ENCODE measurements around the gene AQR.

Gene AQR

DNA sequence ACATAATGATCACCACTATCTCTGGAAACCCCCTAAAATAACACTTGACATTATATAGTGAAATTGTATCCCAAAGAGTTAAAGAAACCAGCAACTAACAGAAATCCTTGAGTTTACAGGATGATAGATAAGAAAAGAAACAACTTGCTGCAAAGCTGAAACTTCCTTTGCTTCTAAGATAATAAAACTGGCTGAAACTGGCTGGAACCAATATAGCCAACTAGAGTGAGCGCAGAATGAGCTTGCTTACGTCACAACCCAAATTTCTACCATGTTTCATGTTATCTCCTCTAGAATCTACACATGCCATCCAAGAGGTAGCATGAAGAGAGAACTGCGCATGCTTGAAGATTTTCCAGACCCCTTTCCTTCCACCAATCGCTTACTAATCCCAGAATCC is 90.4 kb downstream of the AQR start:
- no peak for DNase-seq (ENCODE audit: low spot score)

DNA sequence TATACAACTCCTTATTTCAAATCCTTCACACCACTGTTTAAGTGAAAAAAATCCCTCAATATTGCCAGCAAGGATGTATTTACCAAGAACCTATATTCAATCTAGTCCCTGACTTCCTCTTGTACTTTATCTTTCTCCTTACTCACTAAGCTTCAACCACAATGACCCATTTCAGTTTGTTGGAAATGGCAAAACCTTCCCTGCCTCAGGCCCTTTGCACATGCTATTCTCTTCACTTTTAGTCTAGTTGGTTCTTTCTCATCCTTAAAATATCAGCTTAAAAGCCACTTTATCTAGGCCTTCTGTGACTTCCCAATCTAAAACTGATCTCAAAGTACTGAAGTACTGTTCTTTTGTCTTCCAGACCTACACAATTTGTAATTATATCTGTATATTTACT is 92.9 kb downstream of the AQR start:
- no peak for DNase-seq (ENCODE audit: low spot score)

DNA sequence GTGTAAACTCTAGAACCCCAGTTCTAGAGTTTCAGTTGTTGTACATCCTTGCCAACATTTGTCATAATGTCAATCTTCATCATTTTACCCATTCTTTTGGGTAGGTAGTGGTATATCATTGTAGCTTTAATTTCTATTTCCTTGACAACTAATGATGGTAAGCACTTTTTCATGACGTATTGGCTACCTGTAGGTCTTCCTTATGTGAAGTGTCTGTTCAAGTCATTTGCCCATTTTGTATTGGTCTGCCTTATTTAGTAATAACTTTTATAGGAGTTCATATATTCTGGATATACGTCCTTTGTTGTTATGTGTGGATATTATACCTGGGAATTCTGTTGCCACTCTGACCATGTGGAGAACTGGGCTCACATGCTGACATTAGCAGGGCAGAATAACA is 100.4 kb downstream of the AQR start:
- no peak for DNase-seq (ENCODE audit: low spot score)

DNA sequence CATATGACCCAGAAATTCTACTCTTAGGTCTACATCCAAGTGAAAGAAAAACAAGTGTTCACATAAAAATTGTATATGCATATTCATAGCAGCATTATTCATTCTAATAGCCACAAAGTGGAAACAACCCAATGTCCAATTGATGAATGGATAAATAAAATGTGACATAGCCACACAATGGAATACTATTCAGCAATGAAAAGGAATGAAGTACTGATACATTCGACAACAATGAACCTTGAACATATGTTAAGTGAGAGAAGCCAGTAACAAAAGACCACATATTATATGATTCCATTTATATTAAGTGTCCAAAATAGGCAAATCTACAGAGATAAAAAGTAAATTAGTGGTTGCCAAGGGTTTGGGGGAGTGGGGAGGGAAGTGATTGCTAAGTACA is 104.0 kb downstream of the AQR start:
- no peak for DNase-seq (ENCODE audit: low spot score)

DNA sequence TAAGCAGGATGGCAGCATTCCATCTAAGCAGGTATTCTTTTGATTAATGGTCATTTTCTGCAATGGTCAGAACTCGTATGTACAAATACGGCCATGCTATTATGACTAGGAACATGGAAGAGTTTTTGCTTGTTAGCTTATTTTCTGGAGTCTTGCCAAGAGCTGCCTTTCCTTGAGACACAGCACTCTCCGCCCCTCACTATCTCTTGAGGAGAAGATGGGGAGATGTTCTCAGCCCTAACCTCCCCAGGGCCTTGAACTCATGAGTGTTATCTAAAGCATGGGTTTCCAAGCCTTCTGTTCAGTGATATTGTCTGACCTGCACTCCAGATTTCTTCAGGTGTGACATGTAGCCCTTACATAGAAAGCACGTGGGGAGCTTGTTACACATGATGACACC is 108.3 kb downstream of the AQR start:
- no peak for DNase-seq (ENCODE audit: low spot score)

DNA sequence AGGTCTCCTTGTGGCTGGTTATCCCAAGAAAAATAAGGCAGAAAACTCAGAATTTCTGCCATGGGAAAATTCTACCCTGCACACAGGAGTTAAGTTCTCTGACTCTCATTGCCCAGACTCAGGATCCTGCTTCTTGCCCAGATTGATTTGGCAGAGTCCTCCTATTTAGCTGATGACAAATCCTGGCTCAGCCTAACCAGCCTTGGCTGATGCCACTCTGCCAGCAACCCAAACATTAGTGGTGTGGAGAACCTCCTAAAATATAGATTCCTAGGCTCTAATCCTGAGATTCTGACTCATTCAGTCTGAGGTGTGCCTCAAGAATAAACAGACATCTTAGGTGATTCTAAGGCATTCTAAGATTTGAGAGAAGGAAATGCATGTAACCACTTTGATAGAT is 113.6 kb downstream of the AQR start:
- DNase-seq (ENCODE audit: low spot score), result no peak

DNA sequence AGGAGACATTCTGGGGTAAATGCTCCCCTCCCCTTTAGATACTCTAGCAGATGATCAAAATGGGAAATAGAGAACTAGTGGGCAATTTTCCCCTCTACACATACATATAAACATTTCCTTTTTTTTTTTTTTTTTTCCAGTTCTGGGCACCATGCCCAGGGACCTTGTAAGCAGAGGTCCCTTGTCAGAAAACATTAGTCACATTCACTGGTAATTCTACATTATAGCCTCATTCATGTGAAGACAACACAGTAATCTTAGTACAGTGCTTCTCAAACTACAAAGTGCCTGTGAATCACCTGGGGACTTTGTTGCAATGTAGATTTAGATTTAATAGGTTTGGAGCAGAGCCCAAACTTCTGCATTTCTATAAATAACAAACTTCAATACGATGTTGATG is 114.1 kb downstream of the AQR start:
- peak; percentile 17 for DNase-seq (ENCODE audit: low spot score)

DNA sequence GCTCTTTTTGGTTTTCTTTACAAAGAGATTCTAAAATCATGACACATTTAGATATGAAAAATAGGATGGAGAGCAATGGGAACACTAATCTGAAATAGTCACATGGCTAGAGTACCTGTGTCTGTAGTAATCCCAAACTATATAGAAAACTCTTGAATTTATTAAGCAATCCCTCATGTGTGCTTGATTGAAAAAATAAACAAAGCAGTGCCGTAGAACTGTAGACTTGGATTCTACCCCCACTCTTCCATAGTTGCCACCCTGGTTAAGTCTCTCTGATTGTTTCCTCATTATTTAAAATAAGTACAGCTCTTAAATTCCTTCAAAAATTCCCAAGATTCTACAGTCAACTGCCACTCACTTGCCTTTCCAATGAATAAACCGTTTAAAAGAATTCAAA is 115.3 kb downstream of the AQR start:
- no peak for DNase-seq (ENCODE audit: low spot score)

DNA sequence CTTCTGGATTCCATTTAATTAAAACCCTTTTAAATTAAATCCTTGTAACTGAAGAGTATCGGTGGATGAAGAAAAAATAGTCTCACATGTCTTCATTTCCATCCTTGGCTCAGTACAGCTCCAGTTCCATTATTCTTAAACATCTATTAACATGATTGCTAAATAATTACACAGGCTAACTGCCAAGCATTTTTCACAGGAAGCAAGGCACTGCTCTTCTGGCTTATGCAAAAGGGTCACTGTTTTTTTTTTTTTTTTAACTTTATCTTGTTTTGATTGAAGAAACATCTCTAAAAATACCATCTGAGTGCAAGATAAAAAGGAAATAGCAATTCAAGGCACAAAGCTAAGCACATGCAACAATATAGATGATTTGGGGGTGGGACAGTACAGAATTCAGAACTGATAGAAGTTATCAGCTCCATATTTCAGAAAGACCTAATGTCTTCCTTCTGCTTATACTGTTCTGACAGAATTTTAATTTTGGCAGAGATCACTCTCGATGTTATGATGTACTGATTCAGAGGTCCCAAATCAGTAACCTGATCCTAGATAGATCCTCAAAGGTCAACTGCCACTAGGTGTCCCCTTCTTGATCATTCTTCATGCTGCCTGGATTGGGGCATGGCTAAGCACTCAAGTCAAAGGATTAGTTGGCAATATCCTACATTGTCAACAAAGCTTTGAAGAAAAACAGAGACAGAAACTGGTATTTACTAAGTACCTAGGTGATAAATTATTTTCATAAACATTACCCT is 116.4 kb downstream of the AQR start:
- DNase-seq (ENCODE audit: low spot score), result no peak

DNA sequence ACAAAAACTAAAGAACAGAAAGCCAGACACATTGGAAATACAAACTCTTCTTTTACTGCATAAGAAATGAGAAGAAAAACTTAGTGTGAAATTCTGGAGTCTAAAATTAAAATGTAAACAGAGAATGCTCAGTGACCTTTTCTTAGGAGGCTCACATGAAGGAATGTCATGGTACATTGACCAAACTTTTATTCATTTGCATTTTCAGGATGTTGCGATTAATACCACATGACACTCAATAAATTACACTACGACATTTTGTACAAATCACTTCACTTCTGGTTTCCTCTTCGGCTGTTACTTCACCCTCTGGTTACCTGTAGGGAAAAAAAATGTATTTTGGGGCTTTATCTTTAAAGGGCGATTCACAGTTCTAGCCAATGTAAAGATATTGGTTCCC is 117.8 kb downstream of the AQR start:
- no peak for DNase-seq (ENCODE audit: low spot score)

DNA sequence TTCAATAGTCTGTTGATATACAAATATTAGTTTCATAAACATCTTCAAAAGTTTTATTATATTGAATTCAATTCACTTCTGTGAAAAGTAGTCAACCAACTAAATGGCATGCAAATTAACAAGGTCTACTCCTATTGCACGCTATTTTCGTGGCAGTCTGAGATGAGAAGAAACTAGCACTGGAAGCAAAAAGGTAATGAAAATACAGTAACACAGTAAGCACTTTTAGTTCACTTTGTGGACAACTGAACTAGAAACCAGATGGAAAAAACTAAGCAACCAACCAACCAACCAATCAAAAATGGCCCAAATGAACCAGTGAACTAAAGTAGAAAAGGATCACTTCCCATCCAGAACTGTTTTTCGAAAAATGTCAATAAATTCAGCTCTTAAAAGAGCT is 118.5 kb downstream of the AQR start:
- no peak for DNase-seq (ENCODE audit: low spot score)

DNA sequence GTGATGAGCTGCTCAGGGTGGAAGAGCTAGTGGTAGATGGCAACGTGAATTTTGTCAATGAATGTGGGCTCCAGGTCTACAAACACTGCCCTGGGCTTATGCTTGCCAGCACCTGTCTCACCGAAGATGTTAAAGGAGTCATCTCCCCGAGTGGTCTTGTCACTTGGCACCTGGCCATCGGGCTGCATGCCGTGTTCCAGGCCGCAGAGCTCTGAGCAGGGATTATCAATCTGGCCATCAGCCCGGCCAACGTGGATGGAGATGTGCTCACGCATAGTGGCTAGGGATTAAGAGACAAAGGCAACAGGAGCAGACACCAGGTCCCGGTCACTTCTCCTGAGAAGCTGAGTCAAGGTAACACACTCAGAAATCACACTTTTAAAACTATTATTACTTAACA is 119.4 kb downstream of the AQR start:
- DNase-seq (ENCODE audit: low spot score), result no peak

DNA sequence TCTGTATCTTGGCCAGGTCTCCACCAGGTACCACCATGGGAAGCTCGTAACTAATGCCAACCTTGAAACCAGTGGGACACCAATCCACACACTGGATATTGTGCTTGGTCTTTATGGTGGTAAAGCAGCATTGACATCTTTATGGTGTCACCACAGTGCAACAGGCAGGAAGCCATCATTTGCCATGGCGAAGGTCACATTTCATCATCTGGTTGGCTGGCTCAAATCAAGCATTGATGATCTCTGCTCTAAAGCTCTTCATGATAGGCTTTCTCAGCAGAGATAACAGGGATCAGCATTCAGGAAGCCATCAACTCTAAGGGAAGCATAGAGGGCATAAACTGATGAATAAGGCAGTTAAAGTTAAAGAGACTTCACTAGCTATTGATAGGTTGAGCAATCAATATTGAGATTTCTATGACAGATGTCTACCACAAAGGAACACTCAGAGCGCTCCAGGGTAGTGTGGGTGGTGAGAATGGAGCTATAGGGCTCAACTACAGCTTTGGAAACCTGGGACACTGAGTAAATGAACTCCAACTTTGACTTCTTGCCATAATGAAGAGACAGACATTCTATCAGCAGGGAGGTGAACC is 120.1 kb downstream of the AQR start:
- no peak for DNase-seq (ENCODE audit: low spot score)

DNA sequence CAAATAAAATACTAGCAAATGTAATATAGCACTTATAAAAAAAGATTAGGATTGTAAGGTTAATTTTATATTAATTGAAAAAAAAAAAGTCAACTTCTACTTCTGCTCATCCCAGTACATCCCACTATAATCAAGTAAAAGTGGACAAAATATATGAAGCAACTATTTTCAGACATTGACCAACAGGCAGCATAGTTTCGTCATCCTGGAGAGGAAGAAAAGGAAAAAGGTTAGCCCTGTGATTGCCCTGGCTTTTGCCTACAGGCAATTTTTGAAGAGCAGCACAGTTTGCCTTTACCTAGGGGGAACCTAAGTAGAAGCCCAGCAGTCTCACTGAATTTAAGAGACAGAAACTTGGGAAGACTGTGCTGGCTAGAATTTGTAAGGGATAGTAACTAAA is 121.9 kb downstream of the AQR start:
- no peak for DNase-seq (ENCODE audit: low spot score)

DNA sequence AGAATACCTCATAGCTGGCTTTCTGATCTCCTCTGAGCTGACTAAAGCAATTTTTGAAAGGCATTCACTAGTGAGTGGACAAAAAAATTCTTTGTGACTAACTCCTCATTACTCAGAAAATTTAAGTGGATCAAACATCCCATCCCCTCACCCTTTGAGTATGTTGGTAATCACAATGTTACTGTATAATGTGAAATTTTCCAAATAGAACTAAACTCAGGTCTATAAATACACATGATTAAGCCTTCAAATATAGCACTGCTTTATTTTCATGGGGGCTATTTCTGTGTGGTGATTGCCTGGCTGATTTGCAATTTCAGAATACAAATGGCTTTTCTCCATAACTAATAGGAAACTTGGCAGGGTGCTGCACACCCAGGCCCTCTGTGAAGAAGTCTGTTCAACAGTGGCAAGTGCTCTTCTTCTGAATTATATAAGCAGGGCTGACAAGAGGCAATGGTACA is 128.2 kb downstream of the AQR start:
- DNase-seq (ENCODE audit: low spot score), result no peak

DNA sequence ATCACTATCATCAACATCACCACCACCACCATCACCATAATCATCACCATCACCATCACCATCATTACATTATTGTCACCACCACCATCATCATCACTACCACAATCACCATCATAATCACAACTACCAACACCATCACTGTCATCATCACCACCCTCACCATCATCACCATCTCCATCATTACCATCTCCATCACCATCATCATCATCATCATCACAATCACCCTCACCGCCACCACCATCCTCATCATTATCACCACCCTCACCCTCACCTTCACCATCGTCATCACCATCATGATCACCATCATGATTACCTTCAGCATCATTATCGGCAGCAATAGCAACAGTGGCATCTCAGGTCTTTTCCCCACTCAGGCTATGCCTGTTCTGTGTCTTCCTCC is 131.3 kb downstream of the AQR start:
- no peak for DNase-seq (ENCODE audit: low spot score)

DNA sequence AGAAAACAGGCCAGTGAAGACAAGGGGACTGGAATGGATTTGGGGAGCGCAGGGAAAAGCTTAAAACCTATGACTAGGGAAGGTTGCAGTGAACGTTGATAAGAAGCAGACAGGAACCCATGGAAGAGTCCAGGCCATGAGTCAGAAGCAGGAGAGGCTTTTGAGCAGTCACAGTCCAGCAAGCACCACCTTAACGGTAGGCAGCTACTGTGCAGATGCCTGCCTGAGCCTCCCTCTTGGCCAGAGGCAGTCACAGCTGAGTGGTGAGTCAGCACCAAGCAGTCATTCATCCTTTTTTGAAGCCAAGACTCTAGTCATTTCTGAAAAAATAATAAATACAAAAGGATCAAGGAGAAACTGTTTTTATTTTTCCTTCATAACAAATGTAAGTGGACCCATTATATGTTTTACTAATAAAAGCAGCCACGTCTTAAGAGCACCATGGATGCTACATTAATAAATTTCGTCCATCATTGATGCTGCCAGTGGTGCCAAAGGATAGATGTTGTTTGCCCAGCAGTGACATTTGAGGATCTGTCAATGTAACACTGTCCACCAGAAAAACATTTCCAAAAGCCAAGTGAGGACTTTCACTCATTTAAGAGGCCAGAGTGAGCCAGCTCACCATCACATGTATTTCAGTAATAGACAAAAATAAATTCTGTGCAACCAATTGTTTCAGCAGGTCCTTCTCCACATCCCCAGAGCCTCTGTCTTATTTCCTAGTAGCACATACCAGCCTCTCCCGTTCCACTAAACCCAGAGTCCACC is 132.1 kb downstream of the AQR start:
- peak; percentile 58 for DNase-seq (ENCODE audit: low spot score)

DNA sequence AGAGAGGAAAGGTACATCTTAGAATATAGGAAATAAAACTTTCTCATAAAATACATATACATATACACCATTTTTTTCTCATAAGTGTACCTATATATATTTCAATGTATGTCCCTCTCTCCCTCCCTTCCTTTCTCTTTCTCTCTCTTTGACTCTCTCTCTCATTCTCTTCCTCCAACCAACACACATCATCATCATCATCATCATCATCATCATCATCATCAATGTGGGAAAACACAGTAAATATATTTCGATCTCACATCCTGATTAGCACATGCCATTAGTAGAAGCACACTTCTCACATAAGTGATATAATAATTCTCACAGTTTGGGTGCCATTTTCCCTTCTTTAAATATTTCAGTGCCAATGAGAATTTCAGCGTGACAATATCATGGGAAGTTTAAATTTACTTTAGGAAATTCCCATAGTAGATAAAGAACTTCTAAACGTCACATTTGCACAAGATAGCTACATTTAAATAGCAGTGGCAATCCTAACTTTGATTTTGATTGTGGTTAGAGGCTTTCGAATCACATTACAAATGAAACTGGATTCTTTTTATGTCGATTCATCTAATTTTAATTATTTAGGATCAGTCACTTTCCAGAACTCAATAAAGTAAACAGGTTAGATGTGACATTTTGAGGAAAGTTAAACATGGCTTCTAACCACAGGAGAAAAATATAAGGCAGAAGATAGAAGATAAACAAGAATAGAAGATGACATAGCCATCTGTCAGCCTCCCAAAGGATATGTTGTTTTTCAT is 141.2 kb downstream of the AQR start:
- no peak for DNase-seq (ENCODE audit: low spot score)

DNA sequence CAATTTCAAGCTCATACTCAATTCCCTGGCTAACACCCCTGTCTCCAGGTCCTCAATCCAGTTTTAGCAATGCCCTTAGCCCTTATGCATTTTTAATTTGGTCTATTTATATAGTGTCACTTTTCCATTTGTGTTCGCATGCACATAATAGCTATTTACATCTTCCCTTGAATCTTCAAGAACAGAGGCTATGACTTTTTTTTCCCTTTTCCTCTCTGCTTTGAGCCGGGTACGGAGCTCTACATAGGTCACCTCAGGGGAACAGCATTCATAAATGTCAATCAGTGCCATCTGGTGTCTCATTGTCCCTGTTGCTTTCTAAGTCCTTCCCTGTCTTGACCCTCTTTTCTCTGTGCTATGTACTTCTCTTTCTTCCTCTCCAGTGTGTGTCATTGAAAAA is 147.7 kb downstream of the AQR start:
- DNase-seq (ENCODE audit: low spot score), result no peak

DNA sequence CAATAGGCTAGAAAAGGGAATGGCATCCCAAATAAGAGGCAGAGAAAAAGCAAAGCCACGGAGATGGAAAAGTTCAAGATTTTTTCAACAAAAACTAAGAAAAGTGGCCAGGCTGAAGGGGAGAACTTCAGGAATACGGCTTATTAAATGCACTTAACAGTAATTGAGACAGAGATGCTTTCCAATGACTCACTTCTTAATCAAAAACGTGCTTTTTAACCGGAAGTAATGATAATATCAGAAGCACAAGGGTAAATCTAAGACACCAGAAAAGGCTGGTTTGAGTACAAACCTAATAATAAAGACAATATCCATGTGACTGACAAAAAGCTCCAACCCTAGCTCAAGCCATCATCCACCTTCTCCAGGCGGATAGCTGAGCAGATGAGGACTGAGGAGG is 149.4 kb downstream of the AQR start:
- no peak for DNase-seq (ENCODE audit: low spot score)

DNA sequence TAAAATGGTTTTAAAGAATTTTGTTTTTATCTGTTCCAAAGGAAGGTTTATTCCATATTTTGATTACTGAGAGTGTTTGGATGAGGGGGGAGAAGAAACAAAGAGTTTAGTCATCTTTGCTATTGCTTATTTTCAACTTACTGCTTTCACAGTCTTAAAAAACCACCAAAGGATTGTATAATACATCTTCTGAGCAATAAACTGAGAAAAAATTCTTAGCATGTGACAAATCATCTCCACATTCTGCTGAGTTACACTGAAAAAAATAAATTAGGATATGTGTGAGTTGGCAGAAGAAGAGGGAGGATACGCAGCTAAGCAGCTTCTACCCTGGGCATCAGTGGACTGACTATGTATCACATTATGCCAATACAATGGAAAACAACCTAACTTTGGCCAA is 151.0 kb downstream of the AQR start:
- no peak for DNase-seq (ENCODE audit: low spot score)

DNA sequence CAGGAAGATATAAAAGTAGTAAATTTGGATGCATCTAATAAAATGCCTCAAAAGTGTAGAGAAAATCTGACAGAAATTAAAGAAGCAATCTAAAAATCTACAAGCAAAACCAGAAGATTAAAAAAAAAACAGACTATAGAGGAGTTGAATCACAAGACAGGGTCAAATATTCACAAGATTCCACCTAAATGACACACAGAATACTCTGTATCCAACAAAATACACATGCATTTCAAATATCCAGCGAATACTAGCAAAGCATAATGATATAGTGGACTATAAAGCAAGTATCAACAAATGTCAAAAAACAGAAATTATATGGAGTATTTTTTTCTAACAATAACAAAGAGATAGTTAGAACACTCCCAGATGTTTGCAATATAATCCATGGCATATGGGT is 153.7 kb downstream of the AQR start:
- no peak for DNase-seq (ENCODE audit: low spot score)
